ENCODE data around the gene ANLN.

The ANLN gene

GRCh38 chr7:36448781-36449379 is 59.2 kb downstream of the ANLN start:
- TF ChIP-seq, protein P1, sequence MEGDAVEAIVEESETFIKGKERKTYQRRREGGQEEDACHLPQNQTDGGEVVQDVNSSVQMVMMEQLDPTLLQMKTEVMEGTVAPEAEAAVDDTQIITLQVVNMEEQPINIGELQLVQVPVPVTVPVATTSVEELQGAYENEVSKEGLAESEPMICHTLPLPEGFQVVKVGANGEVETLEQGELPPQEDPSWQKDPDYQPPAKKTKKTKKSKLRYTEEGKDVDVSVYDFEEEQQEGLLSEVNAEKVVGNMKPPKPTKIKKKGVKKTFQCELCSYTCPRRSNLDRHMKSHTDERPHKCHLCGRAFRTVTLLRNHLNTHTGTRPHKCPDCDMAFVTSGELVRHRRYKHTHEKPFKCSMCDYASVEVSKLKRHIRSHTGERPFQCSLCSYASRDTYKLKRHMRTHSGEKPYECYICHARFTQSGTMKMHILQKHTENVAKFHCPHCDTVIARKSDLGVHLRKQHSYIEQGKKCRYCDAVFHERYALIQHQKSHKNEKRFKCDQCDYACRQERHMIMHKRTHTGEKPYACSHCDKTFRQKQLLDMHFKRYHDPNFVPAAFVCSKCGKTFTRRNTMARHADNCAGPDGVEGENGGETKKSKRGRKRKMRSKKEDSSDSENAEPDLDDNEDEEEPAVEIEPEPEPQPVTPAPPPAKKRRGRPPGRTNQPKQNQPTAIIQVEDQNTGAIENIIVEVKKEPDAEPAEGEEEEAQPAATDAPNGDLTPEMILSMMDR (IDR thresholded peaks at IDR 0.05; ENCODE audit: control insufficient read depth, extremely low read depth, insufficient read depth): no peak
- no peak for DNase-seq (ENCODE audit: low read depth)
- no peak overlapping the region for H3K4me3 ChIP-seq (ENCODE audit: low read depth, low read length)

DNA sequence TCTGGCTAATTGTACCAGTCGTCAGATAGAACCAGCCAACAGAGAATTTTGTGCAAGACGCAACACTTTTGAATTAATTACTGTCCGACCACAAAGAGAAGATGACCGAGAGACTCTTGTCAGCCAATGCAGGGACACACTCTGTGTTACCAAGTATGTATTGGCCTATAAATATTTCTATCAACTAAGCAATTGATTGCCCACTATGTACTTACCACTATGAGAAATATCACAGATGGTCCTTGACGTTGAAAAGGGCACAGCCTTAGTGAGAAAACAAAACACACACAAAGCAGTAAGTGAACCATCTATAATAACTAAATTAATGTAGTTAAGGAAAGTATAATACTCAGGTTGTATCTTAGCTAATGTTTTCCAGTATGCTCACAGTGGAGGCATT is 60.0 kb downstream of the ANLN start:
- TF ChIP-seq, protein P1 (IDR thresholded peaks at IDR 0.05; ENCODE audit: control insufficient read depth, extremely low read depth, insufficient read depth): no peak
- DNase-seq (ENCODE audit: low read depth): no peak
- H3K4me3 ChIP-seq (ENCODE audit: low read depth, low read length): no peak overlapping the region

- TF ChIP-seq, protein P1 (IDR thresholded peaks at IDR 0.05; ENCODE audit: control insufficient read depth, extremely low read depth, insufficient read depth): no peak
- H3K4me3 ChIP-seq (ENCODE audit: low read depth, low read length): no peak overlapping the region
- no peak for DNase-seq (ENCODE audit: low read depth)
Observed at GRCh38 chr7:36453769-36454168, 64.1 kb downstream of the ANLN start.

GRCh38 chr7:36455646-36456045 is 66.0 kb downstream of the ANLN start:
- TF ChIP-seq, protein P1 (IDR thresholded peaks at IDR 0.05; ENCODE audit: control insufficient read depth, extremely low read depth, insufficient read depth): no peak
- no peak overlapping the region for H3K4me3 ChIP-seq (ENCODE audit: low read depth, low read length)
- DNase-seq (ENCODE audit: low read depth): no peak

- TF ChIP-seq, protein P1 (IDR thresholded peaks at IDR 0.05; ENCODE audit: control insufficient read depth, extremely low read depth, insufficient read depth): no peak
- DNase-seq (ENCODE audit: low read depth): no peak
- no peak overlapping the region for H3K4me3 ChIP-seq (ENCODE audit: low read depth, low read length)
Observed at GRCh38 chr7:36456138-36456537, 66.5 kb downstream of the ANLN start.

GRCh38 chr7:36456548-36456947 is 66.9 kb downstream of the ANLN start:
- TF ChIP-seq, protein P1 (IDR thresholded peaks at IDR 0.05; ENCODE audit: control insufficient read depth, extremely low read depth, insufficient read depth): no peak
- H3K4me3 ChIP-seq (ENCODE audit: low read depth, low read length): no peak overlapping the region
- no peak for DNase-seq (ENCODE audit: low read depth)

Measured in LNCaP clone FGC (cell line).